HepG2 (cell line): ENCODE results near the gene SOX12. TPM values are rescaled to one million over a fixed set of nuclear protein-coding genes. Genes with fewer than 3 reads are reported as not detected.

Experiments
- BCLAF1 ChIP-seq: fragments of 450-650 bp; IDR thresholded peaks from 2 replicates; pipeline ENCODE4 v1.6.1; 2017; ENCODE audit warnings: mild to moderate bottlenecking
- E2F5 ChIP-seq: sonication (generic); formaldehyde crosslinking; conservative IDR thresholded peaks from 2 replicates; pipeline ENCODE4 v1.4.0; 2020; ENCODE audit warnings: missing genetic modification reagents
- HNRNPK ChIP-seq: fragments of 200-400 bp; formaldehyde crosslinking; IDR thresholded peaks from 2 replicates; pipeline ENCODE4 v1.6.1; 2018; ENCODE audit warnings: low read length, low read depth, moderate library complexity, mild to moderate bottlenecking; ENCODE audit not compliant: poor library complexity, severe bottlenecking
- ISL2 ChIP-seq: sonication (generic); formaldehyde crosslinking; IDR thresholded peaks from 2 replicates; pipeline ENCODE4 v1.5.0; 2020; ENCODE audit warnings: missing genetic modification reagents
- JUN ChIP-seq: sonication (generic); formaldehyde crosslinking; IDR thresholded peaks from 2 replicates; pipeline ENCODE4 v1.4.0; 2020; ENCODE audit warnings: mild to moderate bottlenecking, missing genetic modification reagents
- JUNB ChIP-seq: sonication (generic); formaldehyde crosslinking; IDR thresholded peaks from 2 replicates; pipeline ENCODE4 v1.8.0; 2022; ENCODE audit warnings: missing genetic modification reagents, mild to moderate bottlenecking, borderline replicate concordance
- NAIF1 ChIP-seq: sonication (generic); formaldehyde crosslinking; IDR thresholded peaks from 2 replicates; pipeline ENCODE4 v1.5.0; 2020; ENCODE audit warnings: mild to moderate bottlenecking, missing genetic modification reagents, borderline replicate concordance
- NCOA1 ChIP-seq: sonication (generic); formaldehyde crosslinking; IDR thresholded peaks from 2 replicates; pipeline ENCODE4 v1.9.0; 2021; ENCODE audit warnings: missing genetic modification reagents
- NR1H2 ChIP-seq: sonication (generic); formaldehyde crosslinking; IDR thresholded peaks from 2 replicates; pipeline ENCODE4 v1.8.1; 2022; ENCODE audit warnings: low read depth, missing genetic modification reagents, borderline replicate concordance
- RARG ChIP-seq: sonication (generic); formaldehyde crosslinking; IDR thresholded peaks from 2 replicates; pipeline ENCODE4 v1.4.0; 2020; ENCODE audit warnings: low read depth, mild to moderate bottlenecking, missing genetic modification reagents
- SETDB1 ChIP-seq: sonication (generic); formaldehyde crosslinking; IDR thresholded peaks from 2 replicates; pipeline ENCODE4 v1.5.1; 2020; ENCODE audit warnings: missing genetic modification reagents, mild to moderate bottlenecking, borderline replicate concordance
- SP2 ChIP-seq: sonication (generic); formaldehyde crosslinking; IDR thresholded peaks from 2 replicates; pipeline ENCODE4 v1.5.1; 2020; ENCODE audit warnings: mild to moderate bottlenecking, missing genetic modification reagents
- ZBTB7A ChIP-seq: sonication (generic); formaldehyde crosslinking; IDR thresholded peaks from 2 replicates; pipeline ENCODE4 v1.8.0; 2022; ENCODE audit warnings: mild to moderate bottlenecking, missing genetic modification reagents
- ZHX2 ChIP-seq, 2 experiments: sonication (generic) in 1 of 2; formaldehyde crosslinking in 1 of 2; IDR thresholded peaks; 2 replicates each; pipeline versions ENCODE4 v1.6.1 to v1.9.0; 2014 to 2022; ENCODE audit warnings: antibody characterized with exemption in 1 of 2, borderline replicate concordance in 1 of 2, inconsistent platforms in 1 of 2, low read depth in 1 of 2, missing genetic modification reagents in 1 of 2
- ZNF263 ChIP-seq: sonication (generic); formaldehyde crosslinking; IDR thresholded peaks from 2 replicates; pipeline ENCODE4 v1.4.0; 2020; ENCODE audit warnings: missing genetic modification reagents
- ZNF33A ChIP-seq: sonication (generic); formaldehyde crosslinking; IDR thresholded peaks from 2 replicates; pipeline ENCODE4 v1.5.1; 2020; ENCODE audit warnings: missing genetic modification reagents, mild to moderate bottlenecking, moderate library complexity, borderline replicate concordance
- ZNF33B ChIP-seq: sonication (generic); formaldehyde crosslinking; IDR thresholded peaks from 2 replicates; pipeline ENCODE4 v1.5.1; 2020; ENCODE audit warnings: mild to moderate bottlenecking, missing genetic modification reagents
- ZNF441 ChIP-seq: sonication (generic); formaldehyde crosslinking; IDR thresholded peaks from 2 replicates; pipeline ENCODE4 v1.7.0; 2021; ENCODE audit warnings: missing genetic modification reagents, borderline replicate concordance
- ZNF550 ChIP-seq: sonication (generic); formaldehyde crosslinking; IDR thresholded peaks from 2 replicates; pipeline ENCODE4 v1.4.0; 2020; ENCODE audit warnings: mild to moderate bottlenecking, missing genetic modification reagents, borderline replicate concordance
- ZNF589 ChIP-seq: sonication (generic); formaldehyde crosslinking; conservative IDR thresholded peaks from 2 replicates; pipeline ENCODE4 v1.8.0; 2022; ENCODE audit warnings: mild to moderate bottlenecking, moderate library complexity, missing genetic modification reagents
- polyA plus RNA-seq, 8 experiments: library from polyadenylated mRNA; depleted of rRNA in 3 of 8; stranded (reverse) in 7 of 8; unstranded in 1 of 8; fragments of >200 nt; fragmentation: Illumina TruSeq in 4 of 8; extraction: Trizol in 4 of 8; gene quantifications; 2 replicates each; pipeline versions ENCODE4 v1.2.1 to v1.2.3, GENCODE V29; 2011 to 2016; ENCODE audit warnings: low read depth in 4 of 8, missing spikeins in 1 of 8, mixed read lengths in 1 of 8; ENCODE audit not compliant: insufficient read depth in 1 of 8
- total RNA-seq, 5 experiments: library from RNA; depleted of rRNA; stranded (reverse); fragments of >200 nt; fragmentation: Illumina TruSeq; extraction: Trizol; gene quantifications; 2 replicates each; pipeline ENCODE4 v1.2.3, GENCODE V29; 2016; ENCODE audit warnings: low read depth in 1 of 5

The SOX12 gene
- total and polyA plus RNA-seq, 2 of the 13 experiments (the other 11 are each of a cell fraction or from before 2014, with no cell fraction given), result 10.0 to 18.7 TPM

- TF ChIP-seq ZNF33A (CRISPR knock-in tag) (no peak), ZBTB7A (CRISPR knock-in tag) (no peak), NCOA1 (CRISPR knock-in tag) (no peak), SP2 (no peak), HNRNPK (peak; percentile 61), JUN (no peak), NAIF1 (no peak), BCLAF1 (no peak), ZHX2 (IDR thresholded peaks at IDR 0.05; ENCODE audit: low read depth) (no peak), ZHX2 (CRISPR knock-in tag; IDR thresholded peaks at IDR 0.05; ENCODE audit: borderline replicate concordance) (no peak), RARG (CRISPR knock-in tag) (no peak), SETDB1 (CRISPR knock-in tag) (no peak), ZNF550 (CRISPR knock-in tag) (0 out of 2 replicates have a peak, but pooled peaks have one; percentile 13), ZNF33B (CRISPR knock-in tag) (no peak), ZNF263 (CRISPR knock-in tag) (no peak), E2F5 (CRISPR knock-in tag) (no peak), ZNF441 (CRISPR knock-in tag) (no peak; the same call in 1 of the 2 replicates), ZNF589 (no peak), JUNB (CRISPR knock-in tag) (no peak), ISL2 (CRISPR knock-in tag) (no peak), NR1H2 (no peak)
Measured at GRCh38 chr20:298776-299391, 26.5 kb upstream of the SOX12 start (continued).
